ENCODE measurements around the gene TRIM72.

The TRIM72 gene

DNA sequence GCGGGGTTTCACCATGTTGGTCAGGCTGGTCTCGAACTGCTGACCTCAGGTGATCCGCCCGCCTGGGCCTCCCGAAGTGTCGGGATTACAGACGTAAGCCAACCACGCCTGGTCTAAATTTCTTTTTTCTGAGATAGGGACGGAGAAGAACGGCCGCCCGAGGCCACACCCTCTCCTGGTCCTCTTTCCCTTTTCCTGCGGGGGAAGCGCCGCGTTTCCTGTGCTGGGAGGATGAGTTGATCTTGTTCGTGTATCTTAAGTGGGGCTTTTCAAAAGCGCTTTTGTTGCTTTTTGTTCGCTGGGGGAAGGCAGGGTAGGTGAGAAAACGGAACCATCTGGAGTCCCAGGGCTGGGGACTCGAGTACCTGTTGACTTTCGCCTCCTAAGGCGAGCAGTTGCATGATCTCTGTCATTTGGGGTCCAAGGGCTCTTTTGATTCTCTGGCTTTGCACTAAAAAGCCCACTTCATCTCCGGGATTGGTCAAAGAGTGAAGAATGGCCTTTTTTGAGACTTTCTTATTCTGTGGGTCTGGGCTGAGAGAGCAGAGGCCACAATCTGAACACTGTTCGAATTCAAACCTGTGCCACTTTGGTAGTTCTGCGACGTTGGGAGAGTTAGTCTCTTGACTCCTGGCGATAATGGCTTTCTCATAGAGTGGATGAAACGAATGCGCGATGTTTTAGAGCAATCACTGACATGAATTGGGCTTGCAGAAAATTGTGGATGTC lies 32.7 kb upstream of the TRIM72 start:
- Histone ChIP-seq H4K20me1 (ENCODE audit: low read depth, low read length) (peaks cover 44% of the 10 kb centered on the region), H2AFZ (ENCODE audit: low read depth, low read length, severe bottlenecking) (no peak overlapping the region)
- no peak for TF ChIP-seq EZH2phosphoT487 (conservative IDR thresholded peaks at IDR 0.05; ENCODE audit: low read length)
- TF ChIP-seq, protein P1, sequence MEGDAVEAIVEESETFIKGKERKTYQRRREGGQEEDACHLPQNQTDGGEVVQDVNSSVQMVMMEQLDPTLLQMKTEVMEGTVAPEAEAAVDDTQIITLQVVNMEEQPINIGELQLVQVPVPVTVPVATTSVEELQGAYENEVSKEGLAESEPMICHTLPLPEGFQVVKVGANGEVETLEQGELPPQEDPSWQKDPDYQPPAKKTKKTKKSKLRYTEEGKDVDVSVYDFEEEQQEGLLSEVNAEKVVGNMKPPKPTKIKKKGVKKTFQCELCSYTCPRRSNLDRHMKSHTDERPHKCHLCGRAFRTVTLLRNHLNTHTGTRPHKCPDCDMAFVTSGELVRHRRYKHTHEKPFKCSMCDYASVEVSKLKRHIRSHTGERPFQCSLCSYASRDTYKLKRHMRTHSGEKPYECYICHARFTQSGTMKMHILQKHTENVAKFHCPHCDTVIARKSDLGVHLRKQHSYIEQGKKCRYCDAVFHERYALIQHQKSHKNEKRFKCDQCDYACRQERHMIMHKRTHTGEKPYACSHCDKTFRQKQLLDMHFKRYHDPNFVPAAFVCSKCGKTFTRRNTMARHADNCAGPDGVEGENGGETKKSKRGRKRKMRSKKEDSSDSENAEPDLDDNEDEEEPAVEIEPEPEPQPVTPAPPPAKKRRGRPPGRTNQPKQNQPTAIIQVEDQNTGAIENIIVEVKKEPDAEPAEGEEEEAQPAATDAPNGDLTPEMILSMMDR (IDR thresholded peaks at IDR 0.05; ENCODE audit: insufficient read depth, low read length, poor library complexity, severe bottlenecking) = no peak

DNA sequence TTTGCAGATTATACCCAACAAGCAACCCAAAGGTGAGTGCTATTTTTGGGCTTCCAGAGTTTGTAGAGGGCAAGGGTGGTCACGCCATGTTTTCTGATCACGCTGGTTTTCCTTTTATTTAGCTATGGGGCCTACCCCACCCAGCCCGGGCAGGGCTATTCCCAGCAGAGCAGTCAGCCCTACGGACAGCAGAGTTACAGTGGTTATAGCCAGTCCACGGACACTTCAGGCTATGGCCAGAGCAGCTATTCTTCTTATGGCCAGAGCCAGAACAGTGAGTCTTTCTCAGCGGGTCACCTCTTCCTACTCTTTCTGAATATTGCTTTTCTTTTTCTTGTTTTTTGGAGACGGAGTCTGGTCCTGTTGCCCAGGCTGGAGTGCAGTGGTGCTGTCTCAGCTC lies 31.5 kb upstream of the TRIM72 start:
- Histone ChIP-seq H3K79me2 (ENCODE audit: insufficient read depth, low read length) (peaks cover 76% of the 10 kb centered on the region), H3K4me2 (ENCODE audit: low read depth, low read length, poor library complexity, severe bottlenecking) (peak overlapping the region; percentile 82), H3F3A (ENCODE audit: insufficient read depth) (peaks cover 10% of the 10 kb centered on the region; the same call in 1 of the 2 replicates), H3K36me3 (ENCODE audit: low read length) (peaks cover 61% of the 10 kb centered on the region), H3K27ac (ENCODE audit: low read depth, low read length) (no peak overlapping the region), H4K20me1 (ENCODE audit: low read depth, low read length) (peaks cover 55% of the 10 kb centered on the region), H3K9me3 (ENCODE audit: insufficient read depth, low read length) (no peaks in the 10 kb centered on the region), H3K4me3 (ENCODE audit: insufficient read depth, low read length, poor library complexity, severe bottlenecking) (peak overlapping the region; percentile 97), H2AFZ (ENCODE audit: low read depth, low read length, severe bottlenecking) (no peak overlapping the region), H3K27me3 (ENCODE audit: low read length) (no peaks in the 10 kb centered on the region), H3K9ac (ENCODE audit: low read length) (peak overlapping the region; percentile 93), H3K9me2 (replicated peaks; ENCODE audit: insufficient read depth, low read length) (no peaks in the 10 kb centered on the region)
- TF ChIP-seq EZH2phosphoT487 (conservative IDR thresholded peaks at IDR 0.05; ENCODE audit: low read length) = no peak
- TF ChIP-seq, protein P1 (IDR thresholded peaks at IDR 0.05; ENCODE audit: insufficient read depth, low read length, poor library complexity, severe bottlenecking) = no peak

More for the DNA sequence above, 32.7 kb upstream of the TRIM72 start:
- H3K36me3 ChIP-seq (ENCODE audit: low read length) = peaks cover 50% of the 10 kb centered on the region
- no peaks in the 10 kb centered on the region for H3K27me3 ChIP-seq (ENCODE audit: low read length)
- peak overlapping the region; percentile 97 for H3K4me3 ChIP-seq (ENCODE audit: insufficient read depth, low read length, poor library complexity, severe bottlenecking)
- H3K9ac ChIP-seq (ENCODE audit: low read length) = peak overlapping the region; percentile 93
- H3K27ac ChIP-seq (ENCODE audit: low read depth, low read length) = peak overlapping the region; percentile 89
- H3K9me2 ChIP-seq (replicated peaks; ENCODE audit: insufficient read depth, low read length) = no peaks in the 10 kb centered on the region
- H3K79me2 ChIP-seq (ENCODE audit: insufficient read depth, low read length) = peaks cover 65% of the 10 kb centered on the region
- no peaks in the 10 kb centered on the region for H3K9me3 ChIP-seq (ENCODE audit: insufficient read depth, low read length)
- H3K4me2 ChIP-seq (ENCODE audit: low read depth, low read length, poor library complexity, severe bottlenecking) = peak overlapping the region; percentile 82
- peaks cover 8% of the 10 kb centered on the region; the same call in 1 of the 2 replicates for H3F3A ChIP-seq (ENCODE audit: insufficient read depth)

GRCh38 chr16:31183432-31184428 lies 30.2 kb upstream of the TRIM72 start:
- no peak overlapping the region for H3K9ac ChIP-seq (ENCODE audit: low read length)
- H3K9me3 ChIP-seq (ENCODE audit: insufficient read depth, low read length) = no peaks in the 10 kb centered on the region
- H3K4me2 ChIP-seq (ENCODE audit: low read depth, low read length, poor library complexity, severe bottlenecking) = no peak overlapping the region
- no peak overlapping the region for H2AFZ ChIP-seq (ENCODE audit: low read depth, low read length, severe bottlenecking)
- H4K20me1 ChIP-seq (ENCODE audit: low read depth, low read length) = peaks cover 66% of the 10 kb centered on the region
- TF ChIP-seq EZH2phosphoT487 (conservative IDR thresholded peaks at IDR 0.05; ENCODE audit: low read length) = no peak
- TF ChIP-seq, protein P1 (IDR thresholded peaks at IDR 0.05; ENCODE audit: insufficient read depth, low read length, poor library complexity, severe bottlenecking) = no peak
- H3K4me3 ChIP-seq (ENCODE audit: insufficient read depth, low read length, poor library complexity, severe bottlenecking) = no peak overlapping the region
- H3K9me2 ChIP-seq (replicated peaks; ENCODE audit: insufficient read depth, low read length) = no peaks in the 10 kb centered on the region
- H3K27me3 ChIP-seq (ENCODE audit: low read length) = no peaks in the 10 kb centered on the region
- H3F3A ChIP-seq (ENCODE audit: insufficient read depth) = peaks cover 18% of the 10 kb centered on the region; the same call in 1 of the 2 replicates
- no peak overlapping the region for H3K27ac ChIP-seq (ENCODE audit: low read depth, low read length)
- H3K36me3 ChIP-seq (ENCODE audit: low read length) = peaks cover 74% of the 10 kb centered on the region
- peaks cover 88% of the 10 kb centered on the region for H3K79me2 ChIP-seq (ENCODE audit: insufficient read depth, low read length)

All from SU-DHL-6 (cell line).